Fibroblast of pulmonary artery (primary cell): Measurements from ENCODE around the gene BRMS1L.
A peak's percentile ranks its signal among the peaks of the same experiment; 100 is the strongest.
"Not testable (repeated sequence)": the region's sequence is repeated elsewhere in the genome, so short reads cannot be mapped to it uniquely, and the experiment has no call there.

Experiments used
- DNase-seq: peaks from one replicate; pipeline ENCODE4 v3.0.0-alpha.2; 2010; ENCODE audit warnings: low read depth
- H3K4me3 ChIP-seq: replicated peaks from 2 replicates; pipeline ENCODE4 v1.5.1; 2011; ENCODE audit warnings: low read depth, mild to moderate bottlenecking, control low read depth, low read length, moderate library complexity
- CTCF ChIP-seq: IDR thresholded peaks from 2 replicates; pipeline ENCODE4 v1.5.1; 2011; ENCODE audit warnings: mild to moderate bottlenecking, control low read depth, low read length, inconsistent platforms; ENCODE audit errors: missing control alignments

The BRMS1L gene

GRCh38 chr14:35826218-35826951 is at the start of gene BRMS1L:
TSS of gene BRMS1L (plus strand) at chr14:35826338. CDS start at chr14:35826517, 179 bp downstream.
- peak within 1 kb of the TSS; percentile 79 for H3K4me3 ChIP-seq
- no peak for TF ChIP-seq CTCF
- DNase-seq = peak; percentile 99

- no peak overlapping the region for H3K4me3 ChIP-seq
- TF ChIP-seq CTCF = no peak
- DNase-seq = no peak
Measured at GRCh38 chr14:35776823-35777222, 49.3 kb upstream of the BRMS1L start.

GRCh38 chr14:35777550-35777949 is 48.6 kb upstream of the BRMS1L start:
- not testable (repeated sequence) for DNase-seq, H3K4me3 ChIP-seq

GRCh38 chr14:35779368-35779767 is 46.8 kb upstream of the BRMS1L start:
- H3K4me3 ChIP-seq = no peak overlapping the region
- no peak for DNase-seq
- TF ChIP-seq CTCF = no peak

- no peak for DNase-seq
- TF ChIP-seq CTCF = no peak
- no peak overlapping the region for H3K4me3 ChIP-seq
Measured at GRCh38 chr14:35783699-35784098, 42.4 kb upstream of the BRMS1L start.

- no peak for TF ChIP-seq CTCF
- DNase-seq = no peak
- no peak overlapping the region for H3K4me3 ChIP-seq
Measured at GRCh38 chr14:35786856-35787255, 39.3 kb upstream of the BRMS1L start.

GRCh38 chr14:35789651-35790050 is 36.5 kb upstream of the BRMS1L start:
- no peak for TF ChIP-seq CTCF
- H3K4me3 ChIP-seq = no peak overlapping the region
- DNase-seq = no peak
